ENCODE results near the gene SPG21.
"Not testable (repeated sequence)": the region's sequence is repeated elsewhere in the genome, so short reads cannot be mapped to it uniquely, and the experiment has no call there.

The SPG21 gene, protein sequence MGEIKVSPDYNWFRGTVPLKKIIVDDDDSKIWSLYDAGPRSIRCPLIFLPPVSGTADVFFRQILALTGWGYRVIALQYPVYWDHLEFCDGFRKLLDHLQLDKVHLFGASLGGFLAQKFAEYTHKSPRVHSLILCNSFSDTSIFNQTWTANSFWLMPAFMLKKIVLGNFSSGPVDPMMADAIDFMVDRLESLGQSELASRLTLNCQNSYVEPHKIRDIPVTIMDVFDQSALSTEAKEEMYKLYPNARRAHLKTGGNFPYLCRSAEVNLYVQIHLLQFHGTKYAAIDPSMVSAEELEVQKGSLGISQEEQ

DNA sequence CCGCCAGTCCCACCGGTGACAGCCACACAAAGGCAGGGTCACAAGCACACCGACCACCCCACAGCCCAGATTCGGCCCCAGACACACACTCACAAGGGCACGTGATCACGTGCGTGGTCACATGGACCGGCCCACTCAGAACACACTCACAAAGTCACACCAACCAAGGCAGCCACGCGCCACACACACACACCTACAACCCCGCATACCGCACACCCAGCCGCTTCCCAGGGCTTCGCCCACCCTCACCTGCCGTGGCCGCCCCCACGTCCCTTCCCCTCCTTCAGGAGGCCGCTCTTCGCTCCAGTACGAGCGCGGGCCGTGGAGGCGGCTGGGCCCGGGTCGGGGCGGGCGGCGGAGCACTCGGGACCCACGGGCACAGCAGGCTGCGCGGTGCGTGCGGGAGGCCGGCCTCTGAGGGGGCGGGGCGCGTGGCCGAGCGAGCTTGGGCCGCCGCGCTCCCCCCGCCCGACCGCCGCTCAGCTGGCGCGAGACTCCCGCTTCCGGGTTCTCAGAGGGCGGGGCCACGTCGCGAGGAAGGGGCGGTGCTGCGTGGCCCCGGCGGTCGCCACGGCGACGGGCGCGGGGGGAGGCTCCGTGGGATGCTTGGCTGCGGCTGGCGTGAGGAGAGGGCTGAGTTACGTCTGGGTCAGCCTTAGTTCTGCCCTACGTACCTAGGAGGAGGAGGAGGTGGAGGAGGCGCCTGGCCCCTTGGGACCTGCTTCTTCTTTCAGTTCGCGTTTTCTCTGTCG lies at the start of gene SPG21:
SPG21 (minus strand) TSS at position 499 of the 752 bp plus-strand sequence. CDS start 6,345 bp downstream, outside the sequence.
- DNase-seq, result peak; percentile 91 to 93

DNA sequence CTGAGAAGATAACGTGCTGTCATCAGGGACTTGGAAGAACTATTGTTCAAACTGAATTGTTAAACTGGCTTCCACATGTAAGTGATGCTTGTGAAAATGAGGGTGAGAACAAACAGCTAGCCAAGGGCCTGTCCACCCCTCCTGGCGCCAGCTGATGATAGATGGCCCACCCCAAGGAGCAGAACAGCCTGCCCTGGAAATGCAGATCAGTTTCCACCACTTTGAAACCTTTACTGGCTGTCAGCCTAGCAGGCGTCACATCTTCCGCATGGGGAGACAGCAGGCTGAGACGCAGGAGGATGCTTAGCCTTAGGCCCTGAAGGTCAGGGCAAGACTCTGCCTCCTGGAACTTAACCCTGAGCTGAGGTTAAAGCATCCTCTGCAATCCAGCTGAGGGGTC lies 49.1 kb upstream of the SPG21 start:
- no peak for DNase-seq

DNA sequence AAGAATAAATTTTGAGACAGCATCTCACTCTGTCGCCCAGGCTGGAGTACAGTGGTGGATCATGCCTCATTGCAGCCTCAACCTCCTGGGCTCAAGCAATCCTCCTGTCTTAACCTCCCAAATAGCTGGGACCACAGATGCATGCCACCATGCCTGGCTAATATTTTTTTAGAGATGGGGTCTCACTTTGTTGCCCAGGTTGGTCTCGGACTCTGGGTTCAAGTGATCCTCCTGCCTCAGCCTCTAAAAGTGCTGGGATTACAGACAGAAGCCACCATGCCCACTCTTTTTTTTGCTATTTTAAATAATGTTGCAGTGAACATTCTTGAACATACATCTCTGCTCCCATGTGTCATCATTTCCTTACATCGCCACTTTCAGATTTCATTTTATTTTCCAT lies 48.7 kb upstream of the SPG21 start:
- DNase-seq, result no peak

DNA sequence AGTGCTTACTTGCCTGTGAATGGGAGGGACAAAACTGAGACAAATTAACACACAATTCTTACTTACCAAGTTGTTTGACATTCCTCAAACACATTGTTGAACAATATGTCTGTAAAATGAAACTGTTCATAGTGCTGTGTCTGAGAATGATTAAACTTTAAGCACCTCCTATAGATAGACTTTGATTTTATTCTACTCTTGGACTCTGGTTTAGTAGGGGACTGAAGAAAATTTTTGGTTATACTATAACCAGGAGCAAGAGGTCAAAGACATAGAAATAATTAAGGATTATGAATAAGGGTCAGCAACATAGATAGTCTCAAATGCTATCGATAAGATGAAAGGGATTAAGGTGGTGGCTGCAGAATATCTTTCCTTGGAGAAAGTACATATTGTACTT lies 47.6 kb upstream of the SPG21 start:
- no peak for DNase-seq

DNA sequence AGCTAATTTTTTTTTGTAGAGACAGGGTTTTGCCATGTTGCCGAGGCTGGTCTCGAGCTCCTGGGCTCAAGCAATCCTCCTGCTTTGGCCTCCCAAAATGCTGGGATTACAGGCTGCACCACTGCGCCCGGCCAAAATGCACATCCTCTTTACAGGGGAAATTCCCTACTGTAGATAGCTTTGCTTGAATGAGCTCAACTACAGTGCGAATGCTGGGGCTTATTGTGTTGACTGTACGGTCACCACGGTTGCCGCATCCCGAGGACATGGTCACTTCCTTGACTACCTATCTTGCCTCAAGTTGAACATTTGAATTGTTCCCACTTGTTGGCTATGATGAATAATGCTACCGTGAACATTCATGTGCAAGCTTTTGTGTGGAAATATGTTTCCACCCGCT lies 45.0 kb upstream of the SPG21 start:
- no peak for DNase-seq

DNA sequence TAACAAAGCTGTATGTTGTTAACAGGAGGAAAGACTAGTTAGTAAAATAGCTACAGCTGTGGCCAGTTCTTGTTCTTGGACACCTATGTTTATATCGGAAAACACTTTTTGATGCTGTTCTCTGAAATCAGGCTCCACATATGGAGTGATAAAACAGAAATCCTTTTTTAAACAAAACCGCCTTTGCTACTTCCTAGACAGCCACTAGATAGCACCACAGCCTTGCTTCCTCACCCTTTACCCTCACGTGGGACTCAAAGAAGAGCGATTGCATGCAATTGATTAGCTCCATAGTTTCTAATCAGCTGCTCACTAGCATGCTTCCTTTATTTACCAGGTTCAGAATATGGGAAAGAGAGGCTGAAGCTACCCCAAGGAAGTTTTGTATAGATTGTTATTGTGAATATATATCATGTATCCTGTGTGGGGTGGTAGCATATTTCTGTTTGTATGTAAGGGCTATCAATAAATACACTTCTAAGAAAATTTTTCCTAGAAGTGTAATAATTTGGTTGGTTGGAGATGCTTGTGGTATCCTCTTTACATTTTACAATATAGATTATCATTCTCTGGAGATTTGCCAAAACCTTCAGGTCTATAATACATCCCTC lies 44.0 kb upstream of the SPG21 start:
- peak; percentile 33 to 54 for DNase-seq

DNA sequence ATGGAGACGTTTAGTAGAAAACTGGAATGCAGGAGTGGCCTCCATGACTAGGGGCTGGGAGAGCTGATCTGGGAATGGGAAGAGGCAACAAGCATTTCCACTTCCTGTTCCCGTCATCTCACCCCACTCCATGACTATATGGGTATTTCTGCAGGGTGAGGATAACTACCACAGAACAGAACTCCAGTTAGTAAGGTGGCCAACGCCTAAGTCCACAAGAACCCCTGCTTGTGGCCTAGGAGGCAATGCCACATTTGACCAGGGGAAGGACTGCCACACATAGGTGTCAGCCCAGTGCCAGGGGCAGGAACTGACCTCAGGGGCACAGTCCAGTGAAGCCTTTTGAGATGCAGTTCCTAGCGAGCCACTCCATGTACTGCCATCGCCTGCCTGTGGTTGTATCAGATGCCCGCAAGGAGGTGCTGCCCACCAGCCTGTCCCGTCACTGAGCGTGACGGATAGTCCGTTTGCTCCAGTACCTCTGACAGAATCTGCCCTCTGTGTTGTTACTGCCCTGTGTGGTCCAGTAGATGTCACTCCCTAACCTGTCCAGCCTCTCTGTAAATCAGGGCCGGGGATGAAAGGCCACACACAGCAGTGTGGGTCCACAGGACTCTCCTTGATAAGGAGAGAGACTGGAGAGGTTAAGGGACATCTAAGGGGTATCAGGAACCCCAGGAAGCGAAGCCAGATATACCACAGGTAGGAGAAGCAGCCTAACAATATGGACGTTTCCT lies 43.3 kb upstream of the SPG21 start:
- DNase-seq, result peak; percentile 42 to 51

DNA sequence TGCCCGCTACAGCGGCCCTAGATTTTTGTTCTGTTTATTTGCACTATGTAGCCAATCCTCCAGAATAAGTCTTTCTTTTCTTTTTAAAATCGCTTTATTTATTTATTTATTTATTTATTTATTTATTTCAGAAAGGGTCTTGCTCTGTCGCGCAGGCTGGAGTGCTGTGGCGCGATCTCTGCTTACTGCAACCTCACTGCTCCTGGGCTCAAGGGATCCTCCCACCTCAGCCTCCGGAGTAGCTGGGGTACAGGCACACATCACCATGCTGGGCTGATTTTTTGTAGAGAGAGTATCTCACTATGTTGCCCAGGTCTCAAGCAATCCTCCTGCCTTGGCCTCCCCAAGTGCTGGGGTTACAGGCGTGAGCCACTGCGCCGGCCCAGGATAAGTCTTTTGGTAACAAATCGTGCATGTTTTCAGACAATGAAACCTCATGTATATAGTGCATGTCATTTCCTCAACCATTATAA lies 40.1 kb upstream of the SPG21 start:
- DNase-seq, result no peak

DNA sequence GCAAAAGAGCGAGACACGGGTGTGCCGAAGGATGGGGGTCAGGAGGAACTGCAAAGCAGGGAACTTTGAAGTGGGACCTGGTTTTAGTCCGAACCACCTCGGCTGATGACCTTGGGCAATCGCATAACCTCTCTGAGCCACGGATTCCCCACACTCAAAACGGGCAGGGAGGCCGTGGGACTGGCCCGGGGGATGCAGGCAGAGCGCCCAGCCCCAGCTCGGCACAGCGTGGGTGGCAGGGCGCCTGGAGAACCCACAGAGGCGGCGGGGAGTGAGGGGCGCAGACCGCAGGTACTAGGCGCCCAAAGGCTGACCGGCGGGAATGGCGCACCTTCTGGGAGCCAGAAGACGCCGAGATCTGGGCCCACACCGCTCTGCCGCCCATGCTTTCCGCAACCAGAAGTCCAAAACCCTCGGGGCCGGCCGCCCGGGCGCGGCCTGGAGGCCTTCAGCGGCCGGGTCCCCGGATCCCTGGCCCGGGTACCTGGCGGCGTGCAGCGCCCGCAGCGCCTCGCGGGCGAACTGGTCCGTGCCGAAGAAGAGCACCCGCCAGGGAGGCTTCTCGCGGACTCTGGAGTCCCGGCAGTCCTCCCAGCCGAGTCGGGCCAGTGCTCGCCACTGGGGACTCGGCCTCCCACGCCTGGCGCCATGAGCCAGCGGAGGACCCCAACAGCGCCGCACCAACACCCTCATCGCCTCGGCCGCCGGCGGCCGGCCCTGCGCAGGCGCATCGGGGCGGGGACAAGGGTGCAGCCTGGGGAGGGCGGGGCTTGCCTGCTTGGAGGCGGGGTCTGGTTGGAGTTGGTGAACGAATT lies 39.4 kb upstream of the SPG21 start, which contains the start of gene MTFMT:
MTFMT (minus strand) TSS at position 719 of the 815 bp plus-strand sequence; CDS start at position 693, 26 bp downstream.
- peak; percentile 89 to 94 for DNase-seq

DNA sequence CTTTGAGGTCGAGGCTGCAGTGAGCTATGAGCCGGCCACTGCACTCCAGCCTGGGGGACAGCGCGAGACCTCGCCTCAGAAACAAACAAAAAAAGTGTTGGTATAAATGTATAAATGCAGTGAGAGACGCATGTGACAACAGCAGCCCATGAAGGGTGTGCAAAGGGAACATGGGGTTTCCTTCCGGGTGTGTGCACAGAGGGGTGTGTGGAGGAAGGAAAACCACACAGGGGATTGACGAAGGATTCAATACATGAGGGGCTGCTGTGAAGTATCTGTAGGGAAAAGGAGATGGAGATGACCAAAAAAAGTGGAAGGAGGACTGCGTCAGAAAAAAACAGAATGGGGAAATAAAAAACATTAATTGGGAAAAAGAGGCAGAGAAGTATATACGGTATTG lies 38.6 kb upstream of the SPG21 start:
- peak in 1 of 2 donors; percentile 15 for DNase-seq

DNA sequence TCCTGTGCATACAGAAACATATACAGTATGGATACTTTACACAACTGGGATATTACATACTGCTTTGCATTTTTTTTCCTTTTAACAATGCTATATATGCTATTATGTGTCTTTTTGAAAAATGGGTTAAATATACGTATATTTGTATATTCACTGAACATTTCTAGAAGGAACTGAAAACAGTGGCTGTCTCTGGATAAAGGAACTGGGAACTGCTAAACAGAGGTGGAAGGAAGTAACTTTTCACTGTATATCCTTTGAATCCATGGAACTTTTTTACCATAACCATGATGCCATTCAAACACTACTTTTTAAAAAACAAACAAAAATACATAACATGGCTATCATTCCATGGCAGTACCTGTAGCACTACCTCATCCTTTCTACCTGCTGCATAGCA lies 37.9 kb upstream of the SPG21 start:
- DNase-seq, result no peak

DNA sequence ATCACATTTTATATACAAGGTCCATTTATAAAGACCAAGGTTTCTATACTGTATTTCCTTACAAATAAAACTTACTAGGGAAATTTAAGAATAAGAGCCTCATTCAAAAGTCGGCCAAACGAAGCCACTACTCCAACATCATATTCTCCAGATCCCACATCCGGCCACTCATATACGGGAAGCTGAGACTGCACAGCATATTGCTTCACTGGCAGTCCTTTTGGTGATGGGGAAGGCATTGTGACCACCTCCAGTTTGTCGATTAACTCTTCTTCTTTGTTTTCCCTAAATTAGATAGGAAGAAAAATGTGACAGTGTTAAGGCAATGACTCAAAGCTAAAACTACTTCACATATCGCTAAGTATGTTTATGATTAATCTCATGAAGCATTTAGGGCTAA lies 37.0 kb upstream of the SPG21 start:
- DNase-seq, result no peak

DNA sequence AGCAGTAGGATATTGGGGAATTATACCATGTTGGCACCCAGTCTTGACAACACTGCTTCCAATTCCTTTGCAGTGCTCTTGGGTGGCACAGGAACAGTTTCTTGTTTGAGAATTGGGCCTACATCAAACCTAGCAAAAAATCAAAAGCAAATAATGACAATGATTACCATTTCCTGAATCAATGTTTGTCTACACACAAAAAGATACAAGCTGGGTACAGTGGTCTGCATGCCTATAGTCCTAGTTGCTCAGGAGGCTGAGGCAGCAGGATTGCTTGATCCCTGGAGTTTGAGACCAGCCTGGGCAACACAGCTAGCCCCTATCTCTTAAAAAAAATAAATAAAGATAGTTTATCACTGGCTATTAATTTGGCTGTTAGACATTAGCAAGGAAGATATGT lies 31.8 kb upstream of the SPG21 start:
- DNase-seq, result no peak

DNA sequence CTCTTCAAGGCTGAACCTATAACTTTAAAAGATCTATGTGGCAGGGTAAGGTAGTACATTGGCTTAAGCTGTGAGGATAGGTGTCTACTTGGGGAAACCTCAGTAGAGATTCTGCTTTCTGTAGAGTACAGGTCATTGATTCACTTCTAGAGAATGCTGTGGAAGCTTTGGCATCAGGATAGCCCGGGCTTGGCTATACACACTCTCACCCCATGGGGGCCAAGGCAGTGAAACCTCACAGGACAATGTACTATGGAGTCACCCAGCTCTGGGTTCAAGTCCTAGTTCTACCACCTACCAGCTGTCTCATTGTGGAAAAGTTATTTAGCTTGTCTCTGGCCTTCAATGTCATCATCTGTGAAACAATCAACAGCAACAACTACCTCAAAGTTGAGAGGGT lies 30.7 kb upstream of the SPG21 start:
- no peak for DNase-seq

DNA sequence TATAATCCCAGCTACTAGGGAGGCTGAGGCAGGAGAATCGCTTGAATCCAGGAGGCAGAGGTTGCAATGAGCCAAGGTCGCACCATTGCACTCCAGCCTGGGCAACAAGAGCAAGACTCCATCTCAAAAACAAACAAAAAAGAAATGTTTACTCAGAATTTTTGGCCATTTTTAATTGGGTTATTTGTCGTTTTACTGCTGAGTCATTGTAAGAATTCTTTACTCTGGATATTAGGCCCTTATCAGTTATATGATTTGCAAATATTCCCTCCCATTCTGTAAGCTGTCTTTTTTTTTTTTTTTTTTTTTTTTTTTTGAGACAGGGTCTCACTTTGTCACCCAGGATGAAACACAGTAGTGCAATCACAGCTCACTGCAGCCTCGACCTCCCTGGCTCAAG lies 21.5 kb upstream of the SPG21 start:
- DNase-seq, result not testable (repeated sequence)

DNA sequence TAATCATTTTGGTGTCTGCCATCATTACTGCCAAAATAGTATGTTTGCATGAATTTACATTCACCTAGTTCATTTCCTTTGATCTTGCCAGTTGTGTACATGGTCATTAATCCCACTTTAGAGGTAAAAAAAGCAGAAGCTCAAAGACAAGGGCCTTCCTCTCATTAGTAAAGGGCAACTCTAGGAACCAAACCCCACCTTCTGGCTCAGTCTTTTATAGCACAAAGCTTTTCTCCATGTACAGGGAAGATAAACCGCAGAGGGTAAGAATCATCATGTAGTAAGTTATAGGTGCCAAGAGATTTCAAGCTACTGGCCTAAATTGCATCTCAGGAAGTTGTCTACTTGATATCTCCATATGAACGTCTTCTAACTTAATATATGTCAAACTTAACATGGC lies 19.3 kb upstream of the SPG21 start:
- no peak for DNase-seq

DNA sequence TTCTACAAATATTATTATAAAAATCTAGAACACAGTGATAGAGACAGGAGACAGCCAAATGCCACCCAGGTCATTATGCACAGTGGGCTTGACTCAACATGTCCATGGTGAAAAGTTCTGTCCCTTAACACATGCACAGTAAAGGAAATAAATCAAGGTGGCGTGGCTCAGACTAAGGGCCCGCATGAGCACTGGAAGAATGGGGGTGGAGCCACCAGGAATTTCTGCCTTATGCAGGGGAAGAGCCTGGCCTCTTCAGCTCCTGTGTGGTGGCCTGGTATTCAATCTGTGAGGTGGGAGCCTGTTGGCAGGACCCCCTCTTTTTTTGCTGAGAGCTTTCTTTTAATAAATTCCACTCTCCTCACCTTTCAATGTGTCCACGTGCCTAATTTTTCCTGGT lies 17.2 kb upstream of the SPG21 start:
- no peak for DNase-seq

DNA sequence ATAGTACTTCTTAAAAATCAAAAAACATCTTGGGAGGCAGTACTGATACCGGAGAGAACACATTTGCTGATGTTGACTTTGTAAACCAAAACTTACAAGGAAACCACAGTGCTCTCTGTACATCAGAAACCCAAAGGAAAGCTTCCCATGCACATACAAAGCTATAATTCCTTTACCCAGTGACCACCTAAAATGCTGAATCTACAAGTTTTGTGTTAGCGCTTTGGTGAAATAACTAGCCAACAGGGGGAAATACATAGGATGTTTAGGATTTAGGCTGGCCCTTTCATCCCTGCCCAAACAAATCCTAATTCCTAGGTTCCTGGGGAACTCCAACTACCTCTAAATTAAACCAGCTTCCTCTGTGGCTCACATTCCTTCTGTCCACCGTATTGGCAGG lies 15.3 kb upstream of the SPG21 start:
- DNase-seq, result no peak

DNA sequence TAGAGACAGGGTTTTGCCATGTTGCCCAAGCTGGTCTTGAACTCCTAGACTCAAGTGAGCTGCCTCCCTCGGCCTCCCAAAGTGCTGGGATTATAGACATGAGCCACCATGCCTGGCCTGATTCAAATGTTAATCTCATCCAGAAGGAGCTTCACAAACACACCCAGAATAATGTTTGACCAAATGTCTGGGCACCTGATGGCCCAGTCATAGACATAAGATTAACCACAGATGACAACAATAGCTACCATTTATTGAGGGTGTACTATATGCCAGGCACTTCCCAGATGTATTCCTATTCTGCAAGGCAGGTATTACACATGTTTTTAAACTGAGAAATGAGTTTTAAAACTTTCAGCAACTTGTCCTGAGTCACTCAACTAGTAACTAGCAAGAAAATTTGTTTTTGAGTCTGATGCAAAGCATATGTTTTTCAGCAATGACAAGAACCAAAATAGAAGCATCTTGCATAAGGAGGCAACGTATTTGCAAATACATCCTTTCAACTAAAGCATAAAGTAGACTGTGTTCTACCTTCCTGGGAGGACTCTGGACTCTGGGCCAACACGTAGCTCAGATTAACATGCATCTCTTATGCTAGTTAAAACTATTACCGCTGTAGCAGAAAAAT lies 8.1 kb upstream of the SPG21 start:
- DNase-seq, result no peak

DNA sequence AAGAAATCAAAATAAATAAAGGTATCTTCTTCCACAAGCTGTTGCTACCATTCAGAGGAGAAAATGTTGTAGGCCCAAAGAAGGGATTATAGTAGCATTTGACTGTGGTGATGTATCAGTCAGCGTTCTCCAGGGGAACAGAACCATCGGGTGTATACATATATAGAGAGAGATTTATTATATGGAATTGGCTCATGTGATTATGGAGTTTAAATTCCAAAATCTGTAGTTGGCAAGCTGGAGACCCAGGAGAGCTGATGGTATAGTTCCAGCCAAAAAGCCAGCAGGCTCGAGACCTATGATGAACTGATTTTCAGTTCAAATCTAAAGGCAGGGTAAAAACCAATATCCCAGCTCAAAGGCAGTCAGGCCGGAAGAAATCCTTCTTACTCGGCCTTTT lies 7.4 kb upstream of the SPG21 start:
- no peak for DNase-seq

DNA sequence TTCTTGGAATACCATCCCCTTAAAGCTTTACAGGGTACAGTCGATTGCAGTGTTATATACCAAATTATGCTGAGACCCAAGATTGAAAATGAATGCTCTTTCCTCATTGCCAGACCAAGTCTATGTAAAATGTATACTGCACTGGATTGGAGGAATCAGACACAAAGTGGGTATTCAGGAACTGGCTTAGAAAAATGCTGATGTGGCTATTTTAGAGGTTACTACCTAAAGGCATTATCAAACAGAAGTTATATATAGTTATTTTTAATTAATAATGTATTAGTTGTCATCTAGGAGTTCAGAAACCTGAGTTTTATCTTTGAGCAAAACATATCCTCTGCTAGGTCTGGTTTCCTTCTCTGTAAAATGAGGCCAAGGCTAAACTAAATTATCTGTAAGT lies 3.6 kb upstream of the SPG21 start:
- no peak for DNase-seq
